Keratinocyte (primary cell): ENCODE data around the gene HHATL. TPM values are rescaled to one million over a fixed set of nuclear protein-coding genes. Genes with fewer than 3 reads are reported as not detected.

Source experiments
- DNase-seq: peaks from one replicate; pipeline ENCODE4 v3.0.0-alpha.2; 2011; ENCODE audit warnings: low read depth, missing footprints, low spot score
- FAIRE-seq: peaks from 2 replicates; lab custom pipeline; 2011; peaks lifted over from hg19 to GRCh38; lab: Jason Lieb, UNC
- H2AFZ ChIP-seq: 2 replicates; pipeline ENCODE4 v1.6.0; 2012; ENCODE audit warnings: low read length, control low read depth, inconsistent platforms; ENCODE audit not compliant: control insufficient read depth
- H3K27ac ChIP-seq: 2 replicates; pipeline ENCODE4 v1.5.1; 2011; ENCODE audit warnings: low read length; ENCODE audit not compliant: control insufficient read depth, insufficient read depth
- H3K27me3 ChIP-seq: 3 replicates; pipeline ENCODE4 v1.6.0; 2011; ENCODE audit warnings: low read length; ENCODE audit not compliant: control insufficient read depth, insufficient read depth; ENCODE audit errors: extremely low read depth
- H3K36me3 ChIP-seq, 2 experiments: 2 replicates in 1 of 2; 3 replicates in 1 of 2; pipeline ENCODE4 v1.5.1; 2011; ENCODE audit warnings: low read length in 2 of 2, mild to moderate bottlenecking in 1 of 2; ENCODE audit not compliant: control insufficient read depth in 2 of 2, insufficient read depth in 2 of 2; ENCODE audit errors: extremely low read depth in 1 of 2
- H3K4me1 ChIP-seq: 3 replicates; pipeline ENCODE4 v1.5.1; 2011; ENCODE audit warnings: low read length; ENCODE audit not compliant: control insufficient read depth, insufficient read depth; ENCODE audit errors: extremely low read depth
- H3K4me2 ChIP-seq: 3 replicates; pipeline ENCODE4 v1.6.0; 2011; ENCODE audit warnings: low read depth, low read length; ENCODE audit not compliant: control insufficient read depth, insufficient read depth; ENCODE audit errors: extremely low read depth
- H3K4me3 ChIP-seq, 3 experiments: fragments of 200-600 bp in 1 of 3; sonication (generic) in 1 of 3; 2 replicates in 2 of 3; 3 replicates in 1 of 3; pipeline ENCODE4 v1.5.1; 2011 to 2016; ENCODE audit warnings: low read length in 3 of 3, mild to moderate bottlenecking in 3 of 3, control low read depth in 2 of 3, inconsistent platforms in 1 of 3, low read depth in 1 of 3, mixed read lengths in 1 of 3, mixed run types in 1 of 3, moderate library complexity in 1 of 3; ENCODE audit not compliant: control insufficient read depth in 2 of 3, insufficient read depth in 2 of 3; ENCODE audit errors: extremely low read depth in 1 of 3
- H3K79me2 ChIP-seq: 2 replicates; pipeline ENCODE4 v1.6.0; 2012; ENCODE audit warnings: low read length; ENCODE audit not compliant: control insufficient read depth, insufficient read depth
- H3K9ac ChIP-seq: 3 replicates; pipeline ENCODE4 v1.6.0; 2011; ENCODE audit warnings: low read length; ENCODE audit not compliant: control insufficient read depth, insufficient read depth; ENCODE audit errors: extremely low read depth
- H3K9me1 ChIP-seq: 3 replicates; pipeline ENCODE4 v1.6.0; 2011; ENCODE audit warnings: low read length; ENCODE audit not compliant: control insufficient read depth, insufficient read depth; ENCODE audit errors: extremely low read depth
- H3K9me3 ChIP-seq: 2 replicates; pipeline ENCODE4 v1.5.1; 2012; ENCODE audit warnings: low read depth, low read length; ENCODE audit not compliant: control insufficient read depth
- H4K20me1 ChIP-seq: 3 replicates; pipeline ENCODE4 v1.6.0; 2011; ENCODE audit warnings: low read length; ENCODE audit not compliant: control insufficient read depth, insufficient read depth; ENCODE audit errors: extremely low read depth
- CTCF ChIP-seq, 3 experiments: IDR thresholded peaks in 1 of 3; conservative IDR thresholded peaks in 1 of 3; optimal IDR thresholded peaks in 1 of 3; 2 replicates in 2 of 3; 3 replicates in 1 of 3; pipeline versions ENCODE3 to v1.5.1; 2011; ENCODE audit warnings: low read length in 3 of 3, mild to moderate bottlenecking in 3 of 3, moderate library complexity in 2 of 3, control low read depth in 1 of 3, inconsistent platforms in 1 of 3; ENCODE audit not compliant: insufficient read depth in 2 of 3; ENCODE audit errors: extremely low read depth in 1 of 3
- EZH2 ChIP-seq: IDR thresholded peaks from one replicate; pipeline ENCODE4 v1.6.1; 2012; ENCODE audit warnings: inconsistent platforms, mild to moderate bottlenecking, low read length, moderate library complexity
- dilution Hi-C: fragments of 300-500 bp; cut with MboI; formaldehyde crosslinking; loops from one replicate; pipeline ENCODE4 v1.7.0; 2020; ENCODE audit warnings: low sequenced_read_pairs; ENCODE audit not compliant: extremely low pct_ligation_motif_present
- polyA plus RNA-seq, 5 experiments: library from polyadenylated mRNA; depleted of rRNA in 3 of 5; stranded (reverse) in 3 of 5; stranded (forward) in 1 of 5; unstranded in 1 of 5; fragments of >200 nt; gene quantifications; 1 replicate in 1 of 5; 2 replicates in 3 of 5; 3 replicates in 1 of 5; pipeline versions ENCODE4 v1.2.1 to v1.2.3, GENCODE V29; 2011 to 2012; ENCODE audit warnings: missing spikeins in 2 of 5, low read depth in 1 of 5, low replicate concordance in 1 of 5

HHATL gene
- polyA plus RNA-seq, 1 donor (not counting 4 experiments of a cell fraction or from before 2014, with no cell fraction given), result not detected

- no peaks in the 10 kb centered on the region for H3K27me3 ChIP-seq
- no peak for FAIRE-seq
- TF ChIP-seq CTCF (optimal IDR thresholded peaks at IDR 0.05 in 1 of 3, IDR thresholded peaks at IDR 0.05 in 1 of 3, conservative IDR thresholded peaks at IDR 0.05 in 1 of 3; ENCODE audit: extremely low read depth in 1 of 3, insufficient read depth in 2 of 3, low read length in 3 of 3), result no peak
- TF ChIP-seq EZH2, result no peak
- no peak overlapping the region for H2AFZ ChIP-seq
- dilution Hi-C loops, result no loop called here
- H3K9me3 ChIP-seq, result no peaks in the 10 kb centered on the region
- peaks cover 2% of the 10 kb centered on the region for H4K20me1 ChIP-seq
- H3K4me2 ChIP-seq, result no peak overlapping the region
- no peak overlapping the region for H3K4me3 ChIP-seq
- peaks cover 6% of the 10 kb centered on the region for H3K4me1 ChIP-seq
- no peaks in the 10 kb centered on the region for H3K9me1 ChIP-seq
- DNase-seq, result no peak
- no peaks in the 10 kb centered on the region for H3K36me3 ChIP-seq
- no peak overlapping the region for H3K9ac ChIP-seq
- H3K79me2 ChIP-seq, result no peaks in the 10 kb centered on the region
- H3K27ac ChIP-seq, result no peak overlapping the region
These were observed 40.1 kb upstream of the HHATL start for GRCh38 chr3:42742688-42743087.

- Histone ChIP-seq H3K9ac (no peak overlapping the region), H3K4me2 (no peak overlapping the region), H3K9me3 (no peaks in the 10 kb centered on the region), H3K27ac (no peak overlapping the region), H3K79me2 (no peaks in the 10 kb centered on the region), H3K4me3 (no peak overlapping the region), H3K27me3 (no peaks in the 10 kb centered on the region), H3K4me1 (peaks cover 1% of the 10 kb centered on the region), H3K36me3 (no peaks in the 10 kb centered on the region), H2AFZ (no peak overlapping the region), H3K9me1 (no peaks in the 10 kb centered on the region), H4K20me1 (peaks cover 2% of the 10 kb centered on the region)
- FAIRE-seq (no peak), DNase-seq (no peak)
- dilution Hi-C loops, result no loop called here
- TF ChIP-seq EZH2 (no peak), CTCF (optimal IDR thresholded peaks at IDR 0.05 in 1 of 3, IDR thresholded peaks at IDR 0.05 in 1 of 3, conservative IDR thresholded peaks at IDR 0.05 in 1 of 3; ENCODE audit: extremely low read depth in 1 of 3, insufficient read depth in 2 of 3, low read length in 3 of 3) (no peak)
These were observed 39.7 kb upstream of the HHATL start for GRCh38 chr3:42742259-42742658.
